Calu3 (cell line): ENCODE measurements around the gene IKZF1. TPM values are rescaled to one million over a fixed set of nuclear protein-coding genes. Genes with fewer than 3 reads are reported as not detected.

Experiments used
- BruUV-seq: library from RNA; stranded (reverse); fragments of 400-500 nt; replicated peaks from 2 replicates; lab custom pipeline; 2021; lab: Mats Ljungman, UMichigan
- CTCF ChIA-PET: fragments of 300-600 bp; sonication (Branson Sonifier 250); formaldehyde crosslinking; loops from one replicate; lab custom pipeline; 2022; ENCODE audit warnings: antibody characterized with exemption; lab: Charles Lee
- DNase-seq: peaks from one replicate; pipeline ENCODE4 v3.0.0; 2022
- H3K27ac Mint-ChIP-seq: one replicate; pipeline ENCODE4 v1.8.0; 2022; ENCODE audit warnings: mixed read lengths; ENCODE audit not compliant: unreplicated experiment
- H3K27me3 Mint-ChIP-seq: one replicate; pipeline ENCODE4 v1.8.0; 2022; ENCODE audit warnings: mixed read lengths; ENCODE audit not compliant: unreplicated experiment
- H3K36me3 Mint-ChIP-seq: one replicate; pipeline ENCODE4 v1.8.0; 2022; ENCODE audit warnings: mild to moderate bottlenecking, moderate library complexity, mixed read lengths; ENCODE audit not compliant: insufficient read depth, unreplicated experiment
- H3K4me1 Mint-ChIP-seq: one replicate; pipeline ENCODE4 v1.8.0; 2022; ENCODE audit warnings: mild to moderate bottlenecking, low read depth, mixed read lengths; ENCODE audit not compliant: unreplicated experiment
- H3K4me3 Mint-ChIP-seq: one replicate; pipeline ENCODE4 v1.8.0; 2022; ENCODE audit warnings: mild to moderate bottlenecking, low read depth, moderate library complexity, mixed read lengths; ENCODE audit not compliant: unreplicated experiment
- H3K9me3 Mint-ChIP-seq: one replicate; pipeline ENCODE4 v1.8.0; 2022; ENCODE audit warnings: low read depth, mixed read lengths; ENCODE audit not compliant: unreplicated experiment
- CTCF ChIP-seq: fragments of 200-600 bp; IDR thresholded peaks from one replicate; pipeline ENCODE4 v1.8.0; 2022; ENCODE audit warnings: antibody characterized with exemption; ENCODE audit not compliant: unreplicated experiment
- intact Hi-C: fragments of 100-400 bp; cut with micrococcal nuclease; formaldehyde crosslinking; loops from one replicate; pipeline ENCODE4 v1.10.0; 2022; ENCODE audit not compliant: unreplicated experiment
- total RNA-seq: library from RNA; stranded (reverse); gene quantifications from 2 replicates; pipeline ENCODE4 v1.2.3, GENCODE V29; 2022

IKZF1 gene
- total RNA-seq, 1 experiment from 2014 or later = 0.28 TPM

- no peaks in the 10 kb centered on the region for H3K36me3 Mint-ChIP-seq
- H3K4me1 Mint-ChIP-seq = no peaks in the 10 kb centered on the region
- intact Hi-C loops = no loop called here
- H3K27me3 Mint-ChIP-seq = peaks cover 81% of the 10 kb centered on the region
- no peak overlapping the region for H3K4me3 Mint-ChIP-seq
- TF ChIP-seq CTCF = no peak
- no TSS peak for BruUV-seq
- H3K9me3 Mint-ChIP-seq = no peaks in the 10 kb centered on the region
- CTCF ChIA-PET = interaction anchor here (0.5 to 1.2 kb wide), 2 partner anchors 12 to 1280 kb away, joined by 3 read pairs; no protein-coding TSS in a partner anchor
- no peak overlapping the region for H3K27ac Mint-ChIP-seq
- DNase-seq = no peak
These were observed 41.4 kb upstream of the IKZF1 start for GRCh38 chr7:50262916-50263690.

- TF ChIP-seq CTCF = no peak
- CTCF ChIA-PET = no interaction called here
- Mint-ChIP-seq H3K4me3 (no peak overlapping the region), H3K36me3 (no peaks in the 10 kb centered on the region), H3K27me3 (peaks cover 88% of the 10 kb centered on the region), H3K9me3 (no peaks in the 10 kb centered on the region), H3K27ac (no peak overlapping the region), H3K4me1 (no peaks in the 10 kb centered on the region)
- no TSS peak for BruUV-seq
- intact Hi-C loops = no loop called here
- no peak for DNase-seq
These were observed 39.6 kb upstream of the IKZF1 start for GRCh38 chr7:50264908-50265307.

- Mint-ChIP-seq H3K36me3 (no peaks in the 10 kb centered on the region), H3K27me3 (peaks cover 86% of the 10 kb centered on the region), H3K9me3 (peaks cover 2% of the 10 kb centered on the region), H3K27ac (no peak overlapping the region), H3K4me1 (no peaks in the 10 kb centered on the region), H3K4me3 (no peak overlapping the region)
- intact Hi-C loops = no loop called here
- no TSS peak for BruUV-seq
- TF ChIP-seq CTCF = no peak
- CTCF ChIA-PET = interaction anchor here (0.6 kb wide), 1 partner anchor 416 kb away, joined by 3 read pairs; no protein-coding TSS in a partner anchor
- no peak for DNase-seq
These were observed 38.4 kb upstream of the IKZF1 start for GRCh38 chr7:50265968-50266634.

- intact Hi-C loops = no loop called here
- CTCF ChIA-PET = interaction anchor here (0.6 kb wide), 1 partner anchor 415 kb away, joined by 3 read pairs; no protein-coding TSS in a partner anchor
- Mint-ChIP-seq H3K4me1 (no peaks in the 10 kb centered on the region), H3K27ac (no peak overlapping the region), H3K9me3 (peaks cover 2% of the 10 kb centered on the region), H3K36me3 (no peaks in the 10 kb centered on the region), H3K4me3 (no peak overlapping the region), H3K27me3 (peaks cover 84% of the 10 kb centered on the region)
- no peak for TF ChIP-seq CTCF
- DNase-seq = no peak
- no TSS peak for BruUV-seq
These were observed 37.7 kb upstream of the IKZF1 start for GRCh38 chr7:50266635-50267386.
